ENCODE data around the gene ASPN.

Gene ASPN

DNA sequence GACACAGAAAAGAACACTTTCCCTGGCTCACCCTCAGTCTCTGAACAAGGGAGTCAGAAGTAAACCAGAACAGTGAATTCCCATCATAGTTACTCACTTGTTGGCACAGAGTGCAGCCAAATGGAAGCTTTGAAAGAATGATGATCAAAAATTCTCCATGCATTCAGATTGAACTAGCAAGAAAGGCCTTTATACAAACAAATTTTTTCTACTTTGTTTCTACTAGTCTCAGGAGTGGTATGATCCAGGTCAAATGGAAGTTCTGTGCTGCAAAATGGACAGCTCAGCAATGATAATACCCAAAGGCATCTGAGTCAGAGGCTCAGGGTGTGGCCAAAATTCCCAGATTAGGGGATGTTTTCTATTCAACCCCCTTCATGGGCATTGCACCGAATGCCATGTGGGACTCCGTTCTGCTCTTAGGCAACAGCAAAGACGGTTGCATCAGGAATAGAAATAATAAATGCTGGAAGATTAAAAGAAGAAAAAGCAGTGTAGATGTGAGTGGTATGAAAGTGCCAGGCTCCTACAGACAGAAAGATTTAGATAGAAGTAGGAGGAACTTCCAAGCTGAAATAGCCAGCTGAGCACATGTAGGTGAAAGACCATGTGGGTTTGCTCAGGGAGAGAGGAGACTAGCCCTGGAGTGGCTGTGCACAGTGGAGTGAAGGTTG, 24.0 kb upstream of the ASPN start:
- peak overlapping the region; percentile 37 for H3K4me3 ChIP-seq
- TF ChIP-seq CTCF (IDR thresholded peaks at IDR 0.05) = no peak
- DNase-seq (ENCODE audit: low spot score) = peak; percentile 83
- peak overlapping the region; percentile 89 to 91 for H3K27ac ChIP-seq

GRCh38 chr9:92504881-92505280, 22.6 kb upstream of the ASPN start:
- Histone ChIP-seq H3K4me3 (no peak overlapping the region), H3K27ac (peak overlapping the region; percentile 85 to 89)
- TF ChIP-seq CTCF (IDR thresholded peaks at IDR 0.05) = no peak
- DNase-seq (ENCODE audit: low spot score) = no peak

DNA sequence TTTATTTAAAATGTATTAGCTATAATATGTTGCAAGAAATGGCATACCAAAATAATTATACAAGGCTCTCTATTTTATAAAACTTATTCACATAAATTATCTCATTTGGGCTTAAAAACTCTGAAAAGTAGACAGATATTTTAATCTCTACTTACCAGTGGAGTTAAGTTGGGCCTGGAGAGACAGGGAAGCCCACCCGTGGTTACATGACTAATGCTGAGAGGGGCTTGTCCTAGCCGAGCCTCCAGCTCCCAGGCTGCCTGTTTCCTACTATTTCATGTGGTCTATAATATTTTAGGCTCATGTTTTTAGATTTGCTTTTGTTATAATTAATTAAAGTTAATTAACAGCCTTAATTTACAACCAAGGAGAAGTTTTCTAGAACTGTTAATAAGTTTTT, 20.9 kb upstream of the ASPN start:
- Histone ChIP-seq H3K4me3 (no peak overlapping the region), H3K27ac (peak overlapping the region; percentile 20 to 64)
- DNase-seq (ENCODE audit: low spot score) = no peak
- TF ChIP-seq CTCF (IDR thresholded peaks at IDR 0.05) = no peak

GRCh38 chr9:92501671-92502393, 19.5 kb upstream of the ASPN start:
- Histone ChIP-seq H3K27ac (peak overlapping the region; percentile 46 to 89), H3K4me3 (no peak overlapping the region)
- TF ChIP-seq CTCF (IDR thresholded peaks at IDR 0.05) = no peak
- DNase-seq (ENCODE audit: low spot score) = peak; percentile 88

DNA sequence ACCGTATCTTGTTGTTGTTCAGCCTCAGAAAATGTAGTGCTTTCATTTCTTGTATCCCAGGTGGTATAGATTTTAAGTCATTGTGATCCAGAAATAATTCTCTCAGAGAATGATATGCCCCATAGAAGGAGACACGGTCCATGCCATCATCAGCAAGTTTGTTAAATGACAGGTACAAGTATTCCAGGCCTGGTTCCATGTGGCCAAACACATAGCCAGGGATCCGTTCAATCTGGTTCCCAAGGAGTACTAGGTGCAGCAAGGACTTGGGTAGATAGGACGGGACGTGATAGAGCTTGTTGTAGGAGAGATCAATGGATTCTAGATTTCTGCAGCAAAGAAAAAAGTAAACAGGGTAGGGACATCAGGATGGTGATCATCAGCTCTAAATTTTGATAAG, 18.4 kb upstream of the ASPN start:
- DNase-seq (ENCODE audit: low spot score) = no peak
- TF ChIP-seq CTCF (IDR thresholded peaks at IDR 0.05) = no peak
- H3K27ac ChIP-seq = peak overlapping the region; percentile 46 to 89
- no peak overlapping the region for H3K4me3 ChIP-seq

DNA sequence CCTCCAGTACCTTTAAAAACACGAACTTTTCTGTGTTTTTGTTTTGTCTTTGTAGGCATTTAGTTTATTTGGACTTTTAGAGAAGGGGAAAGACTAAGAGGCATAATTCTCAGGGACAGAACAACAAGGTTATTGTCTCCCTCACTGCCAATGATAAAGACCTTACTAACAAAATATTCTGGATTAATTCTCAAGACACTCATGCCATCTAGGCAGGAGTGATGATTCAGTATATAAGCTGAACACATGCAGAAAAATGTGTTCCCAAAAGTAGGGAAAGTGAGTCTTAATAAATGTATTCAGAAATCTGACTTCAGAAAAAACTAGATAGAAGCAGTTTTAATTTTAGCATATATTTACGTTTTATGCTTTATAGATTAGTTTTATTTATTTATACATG, 17.4 kb upstream of the ASPN start:
- TF ChIP-seq CTCF (IDR thresholded peaks at IDR 0.05) = no peak
- no peak for DNase-seq (ENCODE audit: low spot score)
- no peak overlapping the region for H3K4me3 ChIP-seq
- peak overlapping the region in 1 of 2 donors; percentile 46 for H3K27ac ChIP-seq

Data from coronary artery (tissue), 2 donors.